Glutamatergic neuron (in vitro differentiated cells): Measurements from ENCODE around the gene C20orf173. TPM values are rescaled to one million over a fixed set of nuclear protein-coding genes. Genes with fewer than 3 reads are reported as not detected.

ENCODE experiments used
- DNase-seq: peaks from one replicate; pipeline ENCODE4 v3.0.0; 2022
- H3K27ac Mint-ChIP-seq: one replicate; pipeline ENCODE4 v1.8.0; 2020; ENCODE audit warnings: mild to moderate bottlenecking, mixed read lengths, inconsistent platforms; ENCODE audit not compliant: unreplicated experiment
- H3K27me3 Mint-ChIP-seq: one replicate; pipeline ENCODE4 v1.8.0; 2020; ENCODE audit warnings: mild to moderate bottlenecking, moderate library complexity, mixed read lengths, inconsistent platforms; ENCODE audit not compliant: unreplicated experiment
- H3K36me3 Mint-ChIP-seq: one replicate; pipeline ENCODE4 v1.8.0; 2020; ENCODE audit warnings: mild to moderate bottlenecking, mixed read lengths, inconsistent platforms; ENCODE audit not compliant: unreplicated experiment
- H3K4me1 Mint-ChIP-seq: one replicate; pipeline ENCODE4 v1.8.0; 2020; ENCODE audit warnings: mild to moderate bottlenecking, low read depth, mixed read lengths, inconsistent platforms; ENCODE audit not compliant: unreplicated experiment
- H3K4me3 Mint-ChIP-seq: one replicate; pipeline ENCODE4 v1.8.0; 2020; ENCODE audit warnings: mild to moderate bottlenecking, mixed read lengths, inconsistent platforms; ENCODE audit not compliant: unreplicated experiment
- H3K9me3 Mint-ChIP-seq: one replicate; pipeline ENCODE4 v1.8.0; 2020; ENCODE audit warnings: mild to moderate bottlenecking, moderate library complexity, mixed read lengths, inconsistent platforms; ENCODE audit not compliant: unreplicated experiment
- CTCF ChIP-seq: fragments of 200-600 bp; sonication (generic); IDR thresholded peaks from one replicate; pipeline ENCODE4 v1.5.0; 2021; ENCODE audit not compliant: partially characterized antibody, unreplicated experiment
- total RNA-seq: library from RNA; stranded (reverse); fragmentation: NEBNext Ultra II Directional; extraction: Animal tissue kit (Norgen Biotek cat#: 25700); gene quantifications from one replicate; pipeline ENCODE4 v1.2.1, GENCODE V29; 2021; ENCODE audit not compliant: unreplicated experiment

Gene C20orf173
- total RNA-seq, 1 donor from 2014 or later, result not detected

GRCh38 chr20:35510951-35511735, 18.3 kb downstream of the C20orf173 start:
- no peak for TF ChIP-seq CTCF
- no peaks in the 10 kb centered on the region for H3K4me1 Mint-ChIP-seq

GRCh38 chr20:35508493-35509218, 20.8 kb downstream of the C20orf173 start:
- no peak for DNase-seq
- no peak overlapping the region for H3K4me3 Mint-ChIP-seq
- TF ChIP-seq CTCF, result no peak
- H3K9me3 Mint-ChIP-seq, result no peaks in the 10 kb centered on the region
- H3K27me3 Mint-ChIP-seq, result peaks cover 5% of the 10 kb centered on the region
- peaks cover 5% of the 10 kb centered on the region for H3K36me3 Mint-ChIP-seq
- no peak overlapping the region for H3K27ac Mint-ChIP-seq
- H3K4me1 Mint-ChIP-seq, result no peaks in the 10 kb centered on the region

More at GRCh38 chr20:35510951-35511735, 18.3 kb downstream of the C20orf173 start:
- H3K27ac Mint-ChIP-seq, result no peak overlapping the region
- H3K4me3 Mint-ChIP-seq, result no peak overlapping the region
- no peak for DNase-seq
- H3K27me3 Mint-ChIP-seq, result no peaks in the 10 kb centered on the region
- H3K9me3 Mint-ChIP-seq, result no peaks in the 10 kb centered on the region
- no peaks in the 10 kb centered on the region for H3K36me3 Mint-ChIP-seq

- Mint-ChIP-seq H3K4me1 (no peaks in the 10 kb centered on the region), H3K27me3 (peaks cover 10% of the 10 kb centered on the region), H3K27ac (no peak overlapping the region), H3K9me3 (peaks cover 6% of the 10 kb centered on the region), H3K36me3 (peaks cover 17% of the 10 kb centered on the region), H3K4me3 (no peak overlapping the region)
- no peak for DNase-seq
- TF ChIP-seq CTCF, result no peak
Measured at GRCh38 chr20:35506872-35507638, 22.4 kb downstream of the C20orf173 start.

GRCh38 chr20:35506179-35506578, 23.3 kb downstream of the C20orf173 start:
- Mint-ChIP-seq H3K4me1 (no peaks in the 10 kb centered on the region), H3K27ac (no peak overlapping the region), H3K27me3 (peaks cover 10% of the 10 kb centered on the region), H3K9me3 (peaks cover 6% of the 10 kb centered on the region), H3K36me3 (peaks cover 17% of the 10 kb centered on the region), H3K4me3 (peak overlapping the region; percentile 4)
- no peak for TF ChIP-seq CTCF
- no peak for DNase-seq
